ENCODE data around the gene MED25.

MED25 gene

GRCh38 chr19:49793561-49793840, 24.6 kb upstream of the MED25 start:
- DNase-seq = no peak

GRCh38 chr19:49795615-49796014, 22.5 kb upstream of the MED25 start:
- DNase-seq = no peak
- in situ Hi-C loops (cut with MboI; ENCODE audit: low pct_unique_long_range_greater_than_20kb, low sequenced_read_pairs) = no loop called here

More at GRCh38 chr19:49793561-49793840, 24.6 kb upstream of the MED25 start:
- in situ Hi-C loops (cut with MboI; ENCODE audit: low pct_unique_long_range_greater_than_20kb, low sequenced_read_pairs) = no loop called here

GRCh38 chr19:49798574-49798973, 19.5 kb upstream of the MED25 start:
- in situ Hi-C loops (cut with MboI; ENCODE audit: low pct_unique_long_range_greater_than_20kb, low sequenced_read_pairs) = no loop called here
- DNase-seq = no peak

- DNase-seq = no peak
- in situ Hi-C loops (cut with MboI; ENCODE audit: low pct_unique_long_range_greater_than_20kb, low sequenced_read_pairs) = no loop called here
Measured at GRCh38 chr19:49799271-49799797, 18.8 kb upstream of the MED25 start.

DNA sequence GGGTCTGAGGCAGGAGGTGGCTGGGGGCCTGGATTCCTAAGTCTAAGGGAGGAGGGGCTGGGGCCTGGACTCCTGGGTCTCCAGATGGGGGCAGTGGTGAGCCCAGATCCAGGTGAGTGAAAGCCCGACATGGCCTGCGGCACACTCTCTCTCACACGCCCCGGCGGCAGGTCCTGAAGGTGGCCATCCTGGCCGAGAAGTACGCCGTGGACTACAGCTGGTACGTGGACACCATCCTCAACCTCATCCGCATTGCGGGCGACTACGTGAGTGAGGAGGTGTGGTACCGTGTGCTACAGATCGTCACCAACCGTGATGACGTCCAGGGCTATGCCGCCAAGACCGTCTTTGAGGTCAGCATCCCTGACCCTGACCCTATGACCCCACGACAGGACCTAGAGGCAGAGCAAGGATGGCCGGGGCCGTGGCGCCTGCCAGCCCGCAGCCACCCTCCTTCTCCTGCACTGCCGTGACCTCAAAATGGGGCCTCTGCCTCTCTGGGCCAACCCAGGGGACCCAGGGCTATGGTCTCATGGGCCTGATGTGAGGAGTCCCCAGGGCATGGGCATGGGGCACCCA, 18.2 kb upstream of the MED25 start:
- in situ Hi-C loops (cut with MboI; ENCODE audit: low pct_unique_long_range_greater_than_20kb, low sequenced_read_pairs) = no loop called here

DNA sequence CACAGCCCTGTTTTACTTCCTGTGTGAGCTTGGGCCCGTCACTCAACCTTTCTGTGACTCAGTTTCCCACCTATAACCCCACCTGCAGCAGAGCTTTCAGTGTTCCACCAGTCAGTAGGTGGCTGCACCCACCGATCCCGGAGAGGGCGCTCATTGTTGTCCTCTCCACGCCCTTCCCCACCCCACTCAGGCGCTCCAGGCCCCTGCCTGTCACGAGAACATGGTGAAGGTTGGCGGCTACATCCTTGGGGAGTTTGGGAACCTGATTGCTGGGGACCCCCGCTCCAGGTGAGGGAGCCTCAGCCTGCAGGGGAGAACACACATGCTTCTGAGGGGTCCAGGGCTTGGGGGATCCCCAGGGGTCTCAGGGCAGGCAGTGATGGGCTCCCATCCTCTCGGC, 17.3 kb upstream of the MED25 start:
- in situ Hi-C loops (cut with MboI; ENCODE audit: low pct_unique_long_range_greater_than_20kb, low sequenced_read_pairs) = no loop called here
- no peak for DNase-seq

More for the DNA sequence above, 18.2 kb upstream of the MED25 start:
- peak; percentile 15 for DNase-seq

DNA sequence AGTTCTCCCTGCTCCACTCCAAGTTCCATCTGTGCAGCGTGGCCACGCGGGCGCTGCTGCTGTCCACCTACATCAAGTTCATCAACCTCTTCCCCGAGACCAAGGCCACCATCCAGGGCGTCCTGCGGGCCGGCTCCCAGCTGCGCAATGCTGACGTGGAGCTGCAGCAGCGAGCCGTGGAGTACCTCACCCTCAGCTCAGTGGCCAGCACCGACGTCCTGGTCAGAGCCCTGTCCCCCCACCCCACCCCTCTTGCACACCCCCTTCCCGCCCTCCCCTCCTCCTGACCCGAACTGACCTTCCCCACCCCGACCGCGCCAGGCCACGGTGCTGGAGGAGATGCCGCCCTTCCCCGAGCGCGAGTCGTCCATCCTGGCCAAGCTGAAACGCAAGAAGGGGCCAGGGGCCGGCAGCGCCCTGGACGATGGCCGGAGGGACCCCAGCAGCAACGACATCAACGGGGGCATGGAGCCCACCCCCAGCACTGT, 16.6 kb upstream of the MED25 start:
- DNase-seq = no peak
- in situ Hi-C loops (cut with MboI; ENCODE audit: low pct_unique_long_range_greater_than_20kb, low sequenced_read_pairs) = no loop called here

- DNase-seq = no peak
- in situ Hi-C loops (cut with MboI; ENCODE audit: low pct_unique_long_range_greater_than_20kb, low sequenced_read_pairs) = no loop called here
Measured at GRCh38 chr19:49801966-49802661, 16.0 kb upstream of the MED25 start.

- no peak for DNase-seq
- in situ Hi-C loops (cut with MboI; ENCODE audit: low pct_unique_long_range_greater_than_20kb, low sequenced_read_pairs) = no loop called here
Measured at GRCh38 chr19:49802836-49803528, 15.1 kb upstream of the MED25 start.

- in situ Hi-C loops (cut with MboI; ENCODE audit: low pct_unique_long_range_greater_than_20kb, low sequenced_read_pairs) = no loop called here
- no peak for DNase-seq
Measured at GRCh38 chr19:49803529-49803856, 14.6 kb upstream of the MED25 start.

DNA sequence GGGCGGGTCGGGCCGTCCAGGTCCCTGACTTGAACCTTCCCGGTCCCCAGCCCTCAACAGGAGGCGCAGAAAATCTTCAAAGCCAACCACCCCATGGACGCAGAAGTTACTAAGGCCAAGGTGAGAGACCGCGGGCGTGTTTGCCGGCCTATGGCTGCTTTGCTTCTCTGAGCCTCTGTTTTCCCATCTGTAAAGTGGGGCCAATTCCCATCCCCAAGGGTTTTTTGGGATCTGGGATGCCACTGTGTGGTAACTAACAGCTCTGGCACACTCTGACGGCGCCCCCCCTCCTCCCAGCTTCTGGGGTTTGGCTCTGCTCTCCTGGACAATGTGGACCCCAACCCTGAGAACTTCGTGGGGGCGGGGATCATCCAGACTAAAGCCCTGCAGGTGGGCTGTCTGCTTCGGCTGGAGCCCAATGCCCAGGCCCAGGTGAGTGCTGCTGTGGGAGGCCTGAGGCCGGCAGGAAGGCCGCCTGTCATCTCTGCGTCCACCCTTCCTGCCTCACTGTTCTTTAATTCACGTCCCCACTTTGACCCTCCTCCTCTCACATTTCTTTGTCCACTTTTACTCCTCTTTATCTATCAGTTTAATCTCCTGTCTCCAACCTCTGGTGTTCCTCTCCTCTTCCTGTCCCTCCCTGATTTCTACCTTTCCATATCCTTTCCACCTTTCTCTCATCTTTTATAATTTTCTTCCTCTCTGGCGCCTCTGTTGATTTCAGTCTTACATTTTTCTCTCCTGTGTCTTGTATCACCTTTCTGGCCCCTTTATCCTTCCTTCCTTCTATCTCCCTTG, 12.1 kb upstream of the MED25 start:
- in situ Hi-C loops (cut with MboI; ENCODE audit: low pct_unique_long_range_greater_than_20kb, low sequenced_read_pairs) = no loop called here

GRCh38 chr19:49806620-49806959, 11.5 kb upstream of the MED25 start:
- in situ Hi-C loops (cut with MboI; ENCODE audit: low pct_unique_long_range_greater_than_20kb, low sequenced_read_pairs) = no loop called here
- no peak for DNase-seq

More for the DNA sequence above, 12.1 kb upstream of the MED25 start:
- DNase-seq = no peak

GRCh38 chr19:49807058-49807903, 10.8 kb upstream of the MED25 start:
- peak; percentile 73 for DNase-seq
- in situ Hi-C loops (cut with MboI; ENCODE audit: low pct_unique_long_range_greater_than_20kb, low sequenced_read_pairs) = no loop called here

DNA sequence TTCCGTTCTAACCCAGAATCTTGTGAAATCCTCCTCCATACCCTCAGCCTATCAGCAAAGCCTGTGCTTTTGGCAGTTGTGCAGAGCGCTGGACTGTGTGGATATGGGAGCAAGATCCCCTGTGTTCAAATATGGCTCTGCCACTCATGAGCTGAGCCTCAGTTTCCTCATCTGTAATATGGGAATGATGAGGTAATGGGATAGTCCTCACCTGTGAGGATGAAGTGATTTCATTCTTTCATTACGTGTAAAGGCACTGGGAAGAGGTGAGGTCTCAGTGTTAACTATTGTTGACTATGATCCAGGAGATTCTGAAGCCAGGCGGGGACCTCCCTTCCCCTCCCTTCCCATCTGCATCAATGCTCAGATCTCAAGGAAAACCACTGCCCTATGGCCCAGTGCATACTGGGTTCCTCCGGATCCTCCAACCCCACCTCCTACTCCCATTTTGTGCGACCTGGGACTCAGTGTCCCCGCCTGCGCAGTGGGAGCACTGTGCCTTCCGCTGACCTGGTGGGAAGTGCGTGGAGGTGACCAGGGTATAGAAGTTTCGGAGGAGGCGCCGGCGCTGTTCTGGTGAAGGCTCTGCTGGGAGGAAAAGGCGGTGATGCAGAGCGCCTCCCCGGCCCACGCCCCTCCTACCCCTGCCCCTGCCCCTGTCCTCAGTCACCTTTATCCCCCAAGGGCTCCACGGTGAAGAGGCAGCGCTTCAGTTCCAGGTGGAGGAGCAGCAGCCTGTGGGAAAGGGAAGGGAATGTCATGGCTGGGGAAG, 10.0 kb upstream of the MED25 start:
- in situ Hi-C loops (cut with MboI; ENCODE audit: low pct_unique_long_range_greater_than_20kb, low sequenced_read_pairs) = no loop called here
- DNase-seq = no peak

DNA sequence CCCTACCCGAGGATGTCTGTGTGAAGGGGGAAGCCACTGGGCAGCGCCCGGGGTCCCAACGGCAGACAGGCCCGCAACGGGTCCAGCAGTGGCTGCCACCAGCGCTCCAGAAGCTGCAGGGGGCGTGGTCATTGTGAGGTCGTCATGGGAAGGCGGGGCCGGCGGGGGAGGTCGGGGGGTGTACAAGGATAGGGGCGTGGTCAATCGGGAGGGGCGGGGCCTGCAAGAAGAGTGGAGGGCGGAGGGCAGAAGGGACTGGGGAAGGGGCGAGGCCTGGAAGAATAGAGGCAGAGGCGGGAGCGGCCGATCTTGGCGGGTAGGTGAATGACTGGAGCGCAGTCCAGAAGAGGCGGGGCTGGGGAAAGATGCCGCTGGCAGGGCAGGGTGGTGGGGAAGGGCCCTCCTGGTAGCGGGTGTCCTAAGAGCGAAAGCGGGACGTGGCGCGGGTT, 9.4 kb upstream of the MED25 start:
- in situ Hi-C loops (cut with MboI; ENCODE audit: low pct_unique_long_range_greater_than_20kb, low sequenced_read_pairs) = no loop called here
- no peak for DNase-seq

- in situ Hi-C loops (cut with MboI; ENCODE audit: low pct_unique_long_range_greater_than_20kb, low sequenced_read_pairs) = no loop called here
- no peak for DNase-seq
Measured at GRCh38 chr19:49809160-49809940, 8.7 kb upstream of the MED25 start.

DNA sequence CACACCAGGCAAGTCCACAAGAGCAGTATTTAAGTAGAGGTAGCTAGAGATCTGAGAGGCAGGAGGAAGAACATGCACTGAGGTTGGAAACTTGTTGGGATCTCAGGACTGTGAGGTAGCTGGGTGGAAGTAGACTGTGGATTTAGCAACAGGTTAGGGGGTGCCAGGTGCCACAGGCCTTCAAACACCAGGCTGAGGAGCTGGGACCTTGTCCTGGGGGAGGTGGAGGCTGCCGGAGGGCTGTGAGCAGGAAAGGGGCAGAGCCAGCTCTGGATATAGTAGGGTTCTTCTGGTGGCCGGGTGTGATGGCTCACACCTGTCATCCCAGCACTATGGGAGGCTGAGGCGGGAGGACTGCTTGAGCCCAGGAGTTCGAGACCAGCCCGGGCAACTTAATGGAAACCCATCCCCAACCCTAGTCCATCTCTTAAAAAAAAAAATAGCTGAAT, 8.1 kb upstream of the MED25 start:
- no peak for DNase-seq
- in situ Hi-C loops (cut with MboI; ENCODE audit: low pct_unique_long_range_greater_than_20kb, low sequenced_read_pairs) = no loop called here
